HG03354 (cell line): ENCODE measurements around the gene RPS19.

Experiments
- ATAC-seq: cut with Tn5 transposase; IDR thresholded peaks from one replicate; pipeline ENCODE4 v1.9.1; 2021; ENCODE audit warnings: mild to moderate bottlenecking; ENCODE audit not compliant: unreplicated experiment, poor library complexity, severe bottlenecking

The RPS19 gene

GRCh38 chr19:41859618-41860418 lies at the start of gene RPS19:
TSS of gene RPS19 (plus strand) at chr19:41860255. CDS start at chr19:41860775, 520 bp downstream.
- ATAC-seq, result peak; percentile 85

- ATAC-seq, result no peak
Measured at GRCh38 chr19:41810301-41810700, 49.8 kb upstream of the RPS19 start.

GRCh38 chr19:41811036-41811435 lies 49.0 kb upstream of the RPS19 start:
- no peak for ATAC-seq

GRCh38 chr19:41811981-41812380 lies 48.1 kb upstream of the RPS19 start:
- ATAC-seq, result no peak

- ATAC-seq, result no peak
Measured at GRCh38 chr19:41813911-41814310, 46.1 kb upstream of the RPS19 start.

- no peak for ATAC-seq
Measured at GRCh38 chr19:41815301-41815700, 44.8 kb upstream of the RPS19 start.

- no peak for ATAC-seq
Measured at GRCh38 chr19:41816761-41817160, 43.3 kb upstream of the RPS19 start.

- ATAC-seq, result no peak
Measured at GRCh38 chr19:41821003-41821735, 38.9 kb upstream of the RPS19 start.

GRCh38 chr19:41837981-41838708 lies 21.9 kb upstream of the RPS19 start:
- ATAC-seq, result no peak

- no peak for ATAC-seq
Measured at GRCh38 chr19:41839211-41839610, 20.8 kb upstream of the RPS19 start.

- ATAC-seq, result no peak
Measured at GRCh38 chr19:41843371-41843770, 16.7 kb upstream of the RPS19 start.

- ATAC-seq, result no peak
Measured at GRCh38 chr19:41844601-41845000, 15.5 kb upstream of the RPS19 start, which contains the start of gene LYPD4. TSS of gene LYPD4 (minus strand) at chr19:41844683. CDS start at chr19:41839285, 5,398 bp downstream.

GRCh38 chr19:41845001-41845050 lies 15.2 kb upstream of the RPS19 start, which contains the start of gene DMRTC2:
TSS of gene DMRTC2 (plus strand) at chr19:41845042. CDS start at chr19:41847429, 2,387 bp downstream.
- ATAC-seq, result no peak

GRCh38 chr19:41845051-41845590 lies 14.9 kb upstream of the RPS19 start:
- ATAC-seq, result no peak

GRCh38 chr19:41847351-41848105 lies 12.5 kb upstream of the RPS19 start:
- no peak for ATAC-seq

GRCh38 chr19:41848666-41849065 lies 11.4 kb upstream of the RPS19 start:
- no peak for ATAC-seq

GRCh38 chr19:41849067-41849466 lies 11.0 kb upstream of the RPS19 start:
- no peak for ATAC-seq

- no peak for ATAC-seq
Measured at GRCh38 chr19:41850381-41850780, 9.7 kb upstream of the RPS19 start.

GRCh38 chr19:41851456-41851855 lies 8.6 kb upstream of the RPS19 start:
- no peak for ATAC-seq

- ATAC-seq, result no peak
Measured at GRCh38 chr19:41853344-41853743, 6.7 kb upstream of the RPS19 start.
